ENCODE measurements around the gene COL9A3.

Gene COL9A3

GRCh38 chr20:62811320-62811719, 5.5 kb upstream of the COL9A3 start:
- DNase-seq (ENCODE audit: low spot score) = no peak

DNA sequence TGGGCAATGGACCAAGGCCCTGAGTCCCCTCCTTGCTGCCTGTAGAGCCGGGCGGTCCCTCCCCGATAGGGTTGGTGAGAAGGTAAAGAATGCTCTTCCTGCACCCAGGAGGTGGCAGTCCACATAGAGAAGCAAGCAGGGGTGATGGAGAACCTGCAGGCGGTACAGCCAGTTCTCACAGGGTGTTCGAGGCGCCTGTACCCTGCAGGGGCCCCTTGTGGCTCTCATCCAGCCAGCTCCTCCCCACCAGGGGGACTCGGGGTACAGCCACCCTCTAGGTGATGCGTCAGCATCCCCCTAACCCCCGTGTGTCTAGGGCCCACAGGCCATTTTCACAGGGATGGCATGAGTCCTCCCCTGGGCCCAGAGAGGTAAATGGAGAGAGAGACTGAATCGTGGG, 5.1 kb upstream of the COL9A3 start:
- no peak for DNase-seq (ENCODE audit: low spot score)

DNA sequence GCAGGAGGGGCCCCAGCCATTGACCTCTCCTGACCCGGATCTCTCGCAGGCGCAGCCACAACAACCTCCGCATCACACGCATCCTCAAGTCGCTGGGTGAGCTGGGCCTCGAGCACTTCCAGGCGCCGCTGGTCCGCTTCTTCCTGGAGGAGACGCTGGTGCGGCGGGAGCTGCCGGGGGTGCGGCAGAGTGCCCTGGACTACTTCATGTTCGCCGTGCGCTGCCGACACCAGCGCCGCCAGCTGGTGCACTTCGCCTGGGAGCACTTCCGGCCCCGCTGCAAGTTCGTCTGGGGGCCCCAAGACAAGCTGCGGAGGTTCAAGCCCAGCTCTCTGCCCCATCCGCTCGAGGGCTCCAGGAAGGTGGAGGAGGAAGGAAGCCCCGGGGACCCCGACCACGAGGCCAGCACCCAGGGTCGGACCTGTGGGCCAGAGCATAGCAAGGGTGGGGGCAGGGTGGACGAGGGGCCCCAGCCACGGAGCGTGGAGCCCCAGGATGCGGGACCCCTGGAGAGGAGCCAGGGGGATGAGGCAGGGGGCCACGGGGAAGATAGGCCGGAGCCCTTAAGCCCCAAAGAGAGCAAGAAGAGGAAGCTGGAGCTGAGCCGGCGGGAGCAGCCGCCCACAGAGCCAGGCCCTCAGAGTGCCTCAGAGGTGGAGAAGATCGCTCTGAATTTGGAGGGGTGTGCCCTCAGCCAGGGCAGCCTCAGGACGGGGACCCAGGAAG, 4.5 kb upstream of the COL9A3 start:
- DNase-seq (ENCODE audit: low spot score) = no peak

DNA sequence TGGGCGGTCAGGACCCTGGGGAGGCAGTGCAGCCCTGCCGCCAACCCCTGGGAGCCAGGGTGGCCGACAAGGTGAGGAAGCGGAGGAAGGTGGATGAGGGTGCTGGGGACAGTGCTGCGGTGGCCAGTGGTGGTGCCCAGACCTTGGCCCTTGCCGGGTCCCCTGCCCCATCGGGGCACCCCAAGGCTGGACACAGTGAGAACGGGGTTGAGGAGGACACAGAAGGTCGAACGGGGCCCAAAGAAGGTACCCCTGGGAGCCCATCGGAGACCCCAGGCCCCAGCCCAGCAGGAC, 4.0 kb upstream of the COL9A3 start:
- no peak for DNase-seq (ENCODE audit: low spot score)

DNA sequence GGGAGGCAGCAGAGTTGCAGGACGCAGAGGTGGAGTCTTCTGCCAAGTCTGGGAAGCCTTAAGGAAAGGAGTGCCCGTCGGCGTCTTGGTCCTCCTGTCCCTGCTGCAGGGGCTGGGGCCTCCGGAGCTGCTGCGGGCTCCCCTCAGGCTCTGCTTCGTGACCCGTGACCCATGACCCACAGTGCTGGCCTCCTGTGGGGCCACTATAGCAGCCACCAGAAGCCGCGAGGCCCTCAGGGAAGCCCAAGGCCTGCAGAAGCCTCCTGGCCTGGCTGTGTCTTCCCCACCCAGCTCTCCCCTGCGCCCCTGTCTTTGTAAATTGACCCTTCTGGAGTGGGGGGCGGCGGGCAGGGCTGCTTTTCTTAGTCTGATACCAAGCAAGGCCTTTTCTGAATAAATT, 3.3 kb upstream of the COL9A3 start:
- no peak for DNase-seq (ENCODE audit: low spot score)

DNA sequence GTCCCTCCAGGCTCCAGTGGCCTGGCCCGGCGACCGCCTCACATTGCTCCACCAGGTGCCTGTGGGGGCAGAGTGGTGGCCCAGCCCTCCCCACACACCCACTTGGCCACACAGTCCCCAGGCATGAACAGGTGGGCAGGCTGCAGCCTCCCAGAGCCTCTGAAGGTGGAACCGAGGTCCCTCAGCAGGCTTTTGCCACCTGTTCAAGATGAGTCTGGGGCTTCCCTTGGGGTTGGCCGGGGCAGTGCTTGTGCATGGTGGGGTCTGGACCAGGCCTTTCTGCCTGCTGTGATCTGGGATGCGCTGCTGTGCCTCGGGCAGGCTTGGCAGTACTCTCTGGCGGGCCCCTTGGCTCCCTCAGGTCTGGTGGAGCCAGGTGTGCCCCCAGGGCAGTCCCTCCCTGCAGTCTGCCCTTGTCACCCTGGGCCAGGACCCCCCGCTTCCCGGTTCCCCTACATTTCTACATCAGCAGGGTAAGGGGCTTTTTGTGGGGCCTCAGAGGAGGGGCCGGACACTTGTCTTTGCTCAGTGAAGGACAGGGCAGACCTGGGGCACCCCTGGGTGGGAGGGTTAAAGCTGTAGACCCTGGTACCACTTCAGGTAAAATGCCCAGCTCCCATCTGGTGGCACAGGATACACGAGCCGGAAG, 2.7 kb upstream of the COL9A3 start:
- no peak for DNase-seq (ENCODE audit: low spot score)

GRCh38 chr20:62814709-62815065, 2.2 kb upstream of the COL9A3 start:
- DNase-seq (ENCODE audit: low spot score) = no peak

- no peak for DNase-seq (ENCODE audit: low spot score)
These were observed 1.5 kb upstream of the COL9A3 start for GRCh38 chr20:62815066-62815991.

DNA sequence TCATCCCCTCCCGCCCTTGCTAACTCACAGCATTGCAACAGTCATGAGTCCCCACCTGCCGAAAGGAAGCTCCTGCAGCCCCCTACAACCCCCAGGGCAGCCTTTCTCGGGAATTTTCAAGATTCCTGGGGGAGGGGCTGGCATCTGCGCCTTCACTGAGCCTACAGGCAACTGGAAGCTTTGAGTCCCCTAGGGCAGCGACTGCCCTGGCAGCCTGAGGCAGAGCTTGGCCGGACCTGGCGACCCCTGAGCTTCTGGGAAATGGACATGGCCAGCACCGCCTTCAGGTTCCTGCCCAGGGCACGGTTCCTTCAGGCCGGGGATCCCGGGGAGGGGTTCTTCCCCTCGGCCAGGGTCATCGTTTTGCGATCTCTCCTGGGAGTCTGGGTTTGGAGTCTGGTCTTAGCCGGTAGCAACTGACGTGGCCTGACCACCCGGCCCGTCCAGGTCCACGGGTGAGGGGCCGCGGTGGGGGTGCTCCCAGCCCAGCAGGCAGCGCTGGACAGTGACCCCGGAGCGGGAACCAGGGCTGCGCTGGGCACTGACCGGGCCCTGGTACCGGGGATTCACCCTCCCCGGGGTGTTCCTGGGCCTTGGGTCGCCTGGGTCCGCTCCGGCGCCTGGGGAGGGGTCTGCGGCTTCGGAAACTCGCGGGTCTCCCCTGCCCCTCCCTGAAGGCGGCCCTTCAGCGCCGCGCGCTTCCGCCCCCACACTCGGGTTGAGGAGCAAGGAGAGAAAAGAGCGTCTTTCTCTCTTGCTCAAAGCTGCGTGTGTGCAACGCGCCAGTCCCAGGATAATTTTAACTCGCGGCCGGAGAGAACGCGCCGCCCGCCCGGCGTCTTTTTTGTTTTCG, 593 bp upstream of the COL9A3 start:
- no peak for DNase-seq (ENCODE audit: low spot score)

GRCh38 chr20:62817975-62818591, 1.2 kb downstream of the COL9A3 start:
- DNase-seq (ENCODE audit: low spot score) = no peak

GRCh38 chr20:62818592-62819493, 2.0 kb downstream of the COL9A3 start:
- no peak for DNase-seq (ENCODE audit: low spot score)

GRCh38 chr20:62819494-62820174, 2.8 kb downstream of the COL9A3 start:
- DNase-seq (ENCODE audit: low spot score) = no peak

DNA sequence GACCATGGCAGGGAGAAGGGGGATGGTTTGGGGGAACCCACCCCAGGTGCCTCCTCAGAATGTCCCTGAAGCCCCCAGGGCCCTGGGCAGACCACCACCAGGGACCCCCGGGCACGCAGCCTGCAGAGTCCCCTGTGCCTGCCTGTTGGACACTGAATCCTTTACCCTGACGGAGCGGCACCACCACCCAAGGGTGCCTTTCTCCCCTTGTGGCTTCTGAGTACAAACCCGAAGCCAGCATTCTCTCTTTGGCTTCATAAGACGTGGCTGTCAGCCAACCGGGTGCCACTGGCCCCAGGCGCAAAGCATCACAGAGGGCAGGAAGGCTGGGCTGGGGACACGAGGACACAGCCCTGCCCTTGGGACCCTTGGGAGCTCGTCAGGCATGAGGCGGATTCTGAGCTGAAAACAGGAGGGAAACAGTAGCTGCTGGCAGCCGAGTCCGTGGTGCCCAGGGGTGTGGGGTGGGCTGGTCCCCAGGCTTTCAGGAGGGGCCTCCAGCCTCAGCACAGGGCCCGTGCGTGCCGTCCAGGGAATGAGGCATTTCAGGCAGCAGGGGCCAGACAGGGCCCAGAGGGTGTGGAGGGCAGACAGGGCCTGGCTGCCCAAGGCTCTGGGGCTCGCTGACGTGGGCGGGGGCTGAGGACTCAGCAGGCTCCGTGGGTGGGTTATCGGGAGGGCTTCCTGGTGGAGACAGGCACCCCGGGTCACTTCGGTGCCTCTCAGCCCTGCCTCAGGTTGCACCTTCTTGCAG, 3.5 kb downstream of the COL9A3 start:
- no peak for DNase-seq (ENCODE audit: low spot score)

DNA sequence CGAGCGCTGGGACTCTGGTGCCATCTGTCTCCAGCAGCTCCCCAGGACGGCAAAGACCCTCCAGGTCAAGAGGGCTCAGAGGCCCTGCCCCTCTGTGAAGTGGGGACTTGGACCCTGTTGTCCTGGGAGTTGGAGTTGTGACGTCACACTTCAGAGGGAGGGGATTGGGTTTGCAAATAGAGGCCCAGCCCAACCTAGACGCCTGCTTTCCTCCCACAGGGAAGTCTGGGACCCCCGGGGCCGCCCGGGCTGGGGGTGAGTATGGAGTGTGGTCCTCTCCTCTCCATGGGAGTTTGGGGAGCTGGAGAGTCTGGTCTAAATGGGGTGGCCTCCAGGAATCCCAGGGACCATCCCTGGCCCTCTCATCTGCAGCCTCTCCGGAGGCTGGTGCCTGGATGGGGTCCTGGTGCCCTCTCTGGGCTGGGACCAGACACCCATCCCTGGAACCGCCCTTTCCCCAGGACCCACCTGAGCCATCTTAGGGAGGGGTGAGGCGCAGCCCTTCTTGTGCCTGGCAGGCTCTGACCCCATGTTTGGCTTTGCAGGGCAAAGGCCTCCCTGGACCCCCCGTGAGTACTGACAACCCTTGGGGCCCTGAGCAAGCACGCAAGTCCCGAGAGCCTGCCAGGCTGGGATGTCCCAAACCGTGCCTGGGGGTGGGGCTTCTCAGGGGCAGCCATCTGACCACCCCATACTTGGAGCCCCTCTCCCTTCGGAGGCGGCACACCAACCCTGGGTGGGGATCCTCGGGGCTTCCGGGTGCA, 4.3 kb downstream of the COL9A3 start:
- DNase-seq (ENCODE audit: low spot score) = no peak

DNA sequence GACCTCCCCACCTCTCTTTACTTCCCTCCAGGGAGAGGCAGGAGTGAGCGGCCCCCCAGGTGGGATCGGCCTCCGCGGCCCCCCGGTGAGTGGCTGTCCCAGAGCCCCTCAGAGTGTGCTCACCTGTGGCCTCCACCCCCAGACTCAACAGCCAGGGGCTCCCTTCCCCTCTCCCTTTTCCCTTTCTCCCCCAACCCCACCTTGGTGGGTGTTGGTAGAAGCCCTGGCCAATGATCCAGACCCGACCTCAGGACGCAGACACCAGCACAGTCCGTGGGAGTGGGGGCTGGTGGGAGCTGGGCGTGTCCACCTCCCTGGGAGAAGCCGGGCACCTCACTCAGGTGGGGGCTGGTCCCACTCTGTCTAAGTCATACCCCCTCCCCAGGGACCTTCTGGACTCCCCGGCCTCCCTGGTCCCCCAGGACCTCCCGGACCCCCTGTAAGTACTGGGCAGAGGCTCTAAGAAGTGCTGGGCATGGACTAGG, 4.9 kb downstream of the COL9A3 start:
- DNase-seq (ENCODE audit: low spot score) = no peak

- DNase-seq (ENCODE audit: low spot score) = no peak
These were observed 5.5 kb downstream of the COL9A3 start for GRCh38 chr20:62822239-62822787.

DNA sequence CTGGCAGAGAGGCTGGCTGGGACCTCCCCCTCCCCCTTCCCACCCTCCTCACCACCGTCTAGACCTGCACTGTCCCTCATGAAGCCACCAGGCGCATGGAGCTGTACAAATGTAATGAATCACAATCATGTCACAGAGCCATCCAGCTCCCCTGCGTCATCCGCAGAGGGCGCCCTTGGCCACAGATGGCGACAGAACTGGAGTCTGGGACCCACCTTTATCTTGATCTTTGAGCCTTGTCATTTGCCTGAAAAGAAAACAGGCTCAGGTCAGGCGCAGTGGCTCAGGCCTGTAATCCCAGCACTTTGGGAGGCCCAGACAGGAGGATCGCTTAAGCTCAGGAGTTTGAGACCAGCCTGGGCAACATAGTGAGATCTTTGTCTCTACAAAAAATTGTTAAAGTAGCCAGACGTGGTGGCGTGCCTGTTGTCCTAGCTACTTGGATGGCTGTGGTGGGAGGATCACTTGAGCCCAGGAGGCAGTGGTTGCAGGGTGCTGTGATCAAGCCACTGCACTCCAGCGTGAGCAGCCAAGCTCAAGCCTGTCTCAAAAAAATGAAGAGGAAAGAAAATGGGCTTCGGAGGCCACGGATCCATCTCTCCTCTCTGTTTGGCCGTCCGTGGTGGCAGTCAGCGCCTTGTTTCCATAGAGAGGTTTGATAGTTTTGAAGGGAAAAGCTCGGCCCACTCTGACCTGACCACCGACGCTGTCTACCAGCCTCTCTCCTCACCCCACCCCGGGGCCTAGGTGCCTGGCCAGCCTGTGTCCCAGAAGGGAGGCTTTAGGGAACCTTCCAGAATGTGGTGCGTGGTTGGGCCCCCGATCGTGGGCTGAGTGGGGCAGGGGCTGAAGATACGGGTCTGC, 6.2 kb downstream of the COL9A3 start:
- DNase-seq (ENCODE audit: low spot score) = peak; percentile 60
